Ishikawa (cell line): ENCODE data around the gene CRTAP.

Experiments
- CEBPB ChIP-seq: IDR thresholded peaks from 2 replicates; pipeline ENCODE4 v1.6.1; 2012
- CREB1 ChIP-seq: IDR thresholded peaks from 2 replicates; pipeline ENCODE4 v1.6.1; 2012; ENCODE audit warnings: low read depth
- EGR1 ChIP-seq: IDR thresholded peaks from 2 replicates; pipeline ENCODE4 v1.6.1; 2012
- EP300 ChIP-seq: IDR thresholded peaks from 2 replicates; pipeline ENCODE4 v1.6.1; 2012; ENCODE audit warnings: borderline replicate concordance
- FOXM1 ChIP-seq: IDR thresholded peaks from 2 replicates; pipeline ENCODE4 v1.6.1; 2012; ENCODE audit warnings: low read depth, borderline replicate concordance
- NFIC ChIP-seq: IDR thresholded peaks from 2 replicates; pipeline ENCODE4 v1.6.1; 2012
- RAD21 ChIP-seq: IDR thresholded peaks from 2 replicates; pipeline ENCODE4 v1.6.1; 2012; ENCODE audit warnings: low read depth
- TAF1 ChIP-seq: IDR thresholded peaks from 2 replicates; pipeline ENCODE4 v1.6.1; 2012; ENCODE audit warnings: low read depth, mild to moderate bottlenecking
- TCF12 ChIP-seq: IDR thresholded peaks from 2 replicates; pipeline ENCODE4 v1.6.1; 2012; ENCODE audit warnings: low read depth
- TEAD4 ChIP-seq: IDR thresholded peaks from 2 replicates; pipeline ENCODE4 v1.6.1; 2012
- YY1 ChIP-seq: IDR thresholded peaks from 2 replicates; pipeline ENCODE4 v1.6.1; 2012; ENCODE audit warnings: low read depth
- ZBTB7A ChIP-seq: IDR thresholded peaks from 2 replicates; pipeline ENCODE4 v1.6.1; 2012; ENCODE audit warnings: low read depth
- TF ChIP-seq, protein P1 (sequence below): IDR thresholded peaks from 2 replicates; pipeline ENCODE4 v1.6.1; 2012
- TF ChIP-seq, protein P2 (sequence below): IDR thresholded peaks from 2 replicates; pipeline ENCODE4 v1.6.1; 2012; ENCODE audit warnings: low read depth, mild to moderate bottlenecking
- TF ChIP-seq, protein P3 (sequence below): IDR thresholded peaks from 2 replicates; pipeline ENCODE4 v1.6.1; 2012

CRTAP gene

DNA sequence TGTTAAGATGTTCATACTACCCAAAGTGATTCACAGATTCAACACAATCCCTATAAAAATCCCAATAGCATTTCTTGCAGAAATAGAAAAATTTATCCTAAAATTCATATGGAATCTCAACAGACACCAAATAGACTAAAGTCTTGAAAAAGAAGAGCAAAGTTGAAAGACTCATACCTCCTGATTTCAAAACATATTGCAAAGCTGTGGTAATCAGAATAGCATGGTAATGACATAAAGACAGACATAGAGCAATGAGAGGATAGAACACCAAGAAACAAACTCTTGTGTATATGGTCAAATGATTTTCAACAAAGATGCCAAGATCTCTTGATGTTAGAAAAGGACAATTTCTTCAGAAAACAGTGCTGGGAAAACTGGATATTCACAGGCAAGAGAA, 25.1 kb upstream of the CRTAP start:
- TF ChIP-seq NFIC (no peak), TCF12 (no peak), YY1 (no peak)

DNA sequence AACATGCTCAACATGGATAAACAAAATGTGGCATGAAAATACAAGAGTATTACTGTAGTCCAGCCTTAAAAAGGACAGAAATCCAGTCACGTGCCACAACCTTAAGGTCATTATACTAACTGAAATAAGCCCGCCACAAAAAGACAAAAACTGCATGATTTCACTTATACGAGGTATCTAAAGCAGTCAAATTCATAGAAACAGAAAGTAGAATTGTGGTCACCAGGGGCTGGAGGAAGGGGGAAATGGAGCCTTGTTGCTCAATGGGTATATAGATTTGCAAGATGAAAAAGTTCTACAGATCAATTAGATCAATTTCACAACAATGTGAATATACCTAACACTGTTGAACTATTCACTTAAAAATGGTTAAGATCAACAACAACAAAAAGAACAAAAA, 24.3 kb upstream of the CRTAP start:
- TF ChIP-seq EGR1: no peak
- TF ChIP-seq, protein P1, sequence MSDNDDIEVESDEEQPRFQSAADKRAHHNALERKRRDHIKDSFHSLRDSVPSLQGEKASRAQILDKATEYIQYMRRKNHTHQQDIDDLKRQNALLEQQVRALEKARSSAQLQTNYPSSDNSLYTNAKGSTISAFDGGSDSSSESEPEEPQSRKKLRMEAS: no peak
- TF ChIP-seq ZBTB7A: no peak
- TF ChIP-seq RAD21: no peak
- TF ChIP-seq TEAD4: no peak
- TF ChIP-seq EP300: no peak
- TF ChIP-seq YY1: no peak
- no peak for TF ChIP-seq NFIC
- TF ChIP-seq TCF12: no peak
- TF ChIP-seq TAF1: no peak
- TF ChIP-seq CEBPB: no peak
- TF ChIP-seq, protein P2, sequence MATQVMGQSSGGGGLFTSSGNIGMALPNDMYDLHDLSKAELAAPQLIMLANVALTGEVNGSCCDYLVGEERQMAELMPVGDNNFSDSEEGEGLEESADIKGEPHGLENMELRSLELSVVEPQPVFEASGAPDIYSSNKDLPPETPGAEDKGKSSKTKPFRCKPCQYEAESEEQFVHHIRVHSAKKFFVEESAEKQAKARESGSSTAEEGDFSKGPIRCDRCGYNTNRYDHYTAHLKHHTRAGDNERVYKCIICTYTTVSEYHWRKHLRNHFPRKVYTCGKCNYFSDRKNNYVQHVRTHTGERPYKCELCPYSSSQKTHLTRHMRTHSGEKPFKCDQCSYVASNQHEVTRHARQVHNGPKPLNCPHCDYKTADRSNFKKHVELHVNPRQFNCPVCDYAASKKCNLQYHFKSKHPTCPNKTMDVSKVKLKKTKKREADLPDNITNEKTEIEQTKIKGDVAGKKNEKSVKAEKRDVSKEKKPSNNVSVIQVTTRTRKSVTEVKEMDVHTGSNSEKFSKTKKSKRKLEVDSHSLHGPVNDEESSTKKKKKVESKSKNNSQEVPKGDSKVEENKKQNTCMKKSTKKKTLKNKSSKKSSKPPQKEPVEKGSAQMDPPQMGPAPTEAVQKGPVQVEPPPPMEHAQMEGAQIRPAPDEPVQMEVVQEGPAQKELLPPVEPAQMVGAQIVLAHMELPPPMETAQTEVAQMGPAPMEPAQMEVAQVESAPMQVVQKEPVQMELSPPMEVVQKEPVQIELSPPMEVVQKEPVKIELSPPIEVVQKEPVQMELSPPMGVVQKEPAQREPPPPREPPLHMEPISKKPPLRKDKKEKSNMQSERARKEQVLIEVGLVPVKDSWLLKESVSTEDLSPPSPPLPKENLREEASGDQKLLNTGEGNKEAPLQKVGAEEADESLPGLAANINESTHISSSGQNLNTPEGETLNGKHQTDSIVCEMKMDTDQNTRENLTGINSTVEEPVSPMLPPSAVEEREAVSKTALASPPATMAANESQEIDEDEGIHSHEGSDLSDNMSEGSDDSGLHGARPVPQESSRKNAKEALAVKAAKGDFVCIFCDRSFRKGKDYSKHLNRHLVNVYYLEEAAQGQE: no peak

DNA sequence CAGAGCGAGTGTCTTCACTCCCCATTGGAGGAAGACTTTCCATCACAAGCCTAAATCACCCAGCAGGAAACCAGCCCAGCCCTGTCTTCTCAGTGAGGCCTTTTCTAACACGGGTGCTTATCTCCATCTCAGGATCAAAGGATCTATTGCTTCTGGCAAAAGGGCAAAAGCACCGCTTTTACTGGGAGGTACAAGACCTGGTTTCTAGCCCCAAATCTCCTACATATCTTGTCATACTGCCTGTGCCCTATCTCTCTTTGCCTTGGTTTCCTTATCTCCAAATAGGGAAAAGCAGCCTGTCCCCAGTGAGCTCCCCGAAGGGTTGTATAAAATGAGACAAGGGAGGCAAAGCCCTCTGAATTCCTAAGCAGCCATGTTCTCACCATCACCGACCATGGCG, 22.1 kb upstream of the CRTAP start:
- TF ChIP-seq EP300 (no peak), TAF1 (no peak), NFIC (no peak), RAD21 (no peak), TEAD4 (no peak), ZBTB7A (no peak)
- TF ChIP-seq, protein P1: no peak

DNA sequence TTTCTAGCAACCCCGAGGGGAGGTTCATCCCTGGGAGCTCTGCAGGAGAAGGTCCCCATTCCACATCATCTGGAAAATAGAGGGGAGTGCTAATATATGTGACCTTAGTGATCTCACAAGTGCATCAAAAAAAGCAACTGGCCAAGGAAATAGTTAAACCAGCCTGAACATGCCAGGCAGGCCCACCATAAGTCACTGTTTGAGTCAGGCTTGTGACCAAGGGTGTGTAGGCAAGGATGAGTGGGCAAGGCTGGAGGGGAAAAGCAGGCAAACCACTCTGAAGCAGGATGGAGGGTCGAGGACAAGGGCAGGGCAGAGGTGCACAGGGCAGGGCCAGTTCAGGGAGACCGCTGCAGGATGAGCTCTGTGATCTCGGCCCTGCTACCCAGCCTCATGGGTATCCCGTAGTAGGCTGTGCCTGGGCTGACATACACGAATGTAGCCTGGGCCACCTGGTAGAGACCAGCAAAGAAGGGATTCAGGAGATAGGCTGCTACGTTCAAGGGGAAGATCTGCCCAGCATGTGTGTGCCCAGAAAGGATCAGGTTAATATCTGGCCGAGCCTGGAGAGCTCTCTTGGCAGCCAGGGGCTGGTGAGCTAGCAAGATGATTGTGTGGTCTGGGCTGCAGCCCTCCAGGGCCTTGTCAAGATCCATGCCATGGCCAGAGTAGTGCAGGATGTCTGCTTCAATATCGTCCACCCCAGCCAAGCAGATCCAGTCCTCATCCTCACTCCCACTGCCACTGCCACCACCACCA, 21.1 kb upstream of the CRTAP start:
- TF ChIP-seq TAF1 (no peak), TCF12 (no peak), EP300 (no peak), RAD21 (no peak), CREB1 (no peak), ZBTB7A (no peak), EGR1 (no peak)

DNA sequence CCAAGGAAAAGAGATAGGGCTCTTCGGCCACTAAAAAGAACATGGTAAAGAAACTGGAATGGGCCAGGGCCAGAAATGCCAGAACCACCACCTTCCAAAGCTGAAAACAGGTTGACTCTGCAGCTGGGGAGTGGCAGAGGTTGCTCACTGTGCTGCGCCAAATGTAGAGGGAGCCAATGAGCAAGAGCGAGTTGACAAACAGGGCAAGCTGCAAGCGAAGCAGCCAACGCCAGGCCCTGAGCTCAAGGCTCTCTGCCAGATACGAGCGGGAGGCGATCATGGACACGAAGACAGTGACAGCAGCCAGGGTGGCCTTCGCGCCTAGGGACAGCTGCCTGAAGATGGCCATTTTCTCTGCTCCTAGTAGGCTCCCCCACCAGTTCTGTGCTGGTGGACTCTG, 20.0 kb upstream of the CRTAP start:
- no peak for TF ChIP-seq TAF1
- TF ChIP-seq, protein P3, sequence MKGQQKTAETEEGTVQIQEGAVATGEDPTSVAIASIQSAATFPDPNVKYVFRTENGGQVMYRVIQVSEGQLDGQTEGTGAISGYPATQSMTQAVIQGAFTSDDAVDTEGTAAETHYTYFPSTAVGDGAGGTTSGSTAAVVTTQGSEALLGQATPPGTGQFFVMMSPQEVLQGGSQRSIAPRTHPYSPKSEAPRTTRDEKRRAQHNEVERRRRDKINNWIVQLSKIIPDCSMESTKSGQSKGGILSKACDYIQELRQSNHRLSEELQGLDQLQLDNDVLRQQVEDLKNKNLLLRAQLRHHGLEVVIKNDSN: no peak
- TF ChIP-seq TEAD4: no peak
- no peak for TF ChIP-seq ZBTB7A
- no peak for TF ChIP-seq RAD21
- no peak for TF ChIP-seq FOXM1
- no peak for TF ChIP-seq EGR1
- TF ChIP-seq TCF12: no peak
- TF ChIP-seq EP300: no peak
- TF ChIP-seq, protein P2: no peak
- no peak for TF ChIP-seq NFIC
- TF ChIP-seq, protein P1: no peak
- TF ChIP-seq YY1: no peak
- TF ChIP-seq CEBPB: no peak
- TF ChIP-seq CREB1: no peak

DNA sequence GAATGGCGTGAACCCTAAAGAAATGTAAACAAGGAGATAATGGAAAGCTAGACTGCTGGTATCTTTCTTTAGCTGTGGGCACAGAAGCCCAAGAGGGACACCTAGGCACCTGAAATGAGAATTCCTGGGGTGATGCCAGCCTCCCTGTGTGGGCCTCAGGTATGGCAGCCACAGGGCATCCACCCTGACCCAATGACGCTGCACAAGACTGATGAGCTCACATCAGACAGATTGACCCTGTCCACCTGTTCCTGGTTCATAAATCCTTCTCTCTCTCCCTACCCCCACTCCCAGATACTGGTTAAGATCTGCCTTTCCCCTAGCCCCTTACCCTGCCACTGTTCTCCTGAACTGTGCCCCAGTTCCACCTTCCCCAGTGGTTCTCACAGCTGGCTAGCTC, 18.4 kb upstream of the CRTAP start:
- TF ChIP-seq TAF1 (no peak), NFIC (no peak), YY1 (no peak), EGR1 (no peak), FOXM1 (no peak), CEBPB (no peak), RAD21 (no peak), EP300 (no peak), ZBTB7A (no peak)
- TF ChIP-seq, protein P3: no peak
